ENCODE measurements around the gene ALCAM. TPM values are rescaled to one million over a fixed set of nuclear protein-coding genes. Genes with fewer than 3 reads are reported as not detected.

ALCAM gene
- total RNA-seq, 2 experiments from 2014 or later, result 1.6 to 1.9 TPM

- DNase-seq (no peak), ATAC-seq (ENCODE audit: poor library complexity) (no peak)
- no peak overlapping the region for H3K4me3 Mint-ChIP-seq
- no peak overlapping the region for H3K27ac Mint-ChIP-seq
- Histone ChIP-seq H3K9me3 (ENCODE audit: control insufficient read depth in 1 of 2, insufficient read depth in 1 of 2, low read length in 2 of 2) (no peaks in the 10 kb centered on the region), H3K27me3 (ENCODE audit: control insufficient read depth in 1 of 2, insufficient read depth in 2 of 2, low read length in 2 of 2) (no peaks in the 10 kb centered on the region), H3K4me1 (ENCODE audit: insufficient read depth, low read length) (no peaks in the 10 kb centered on the region), H3K27ac (ENCODE audit: low read depth in 1 of 2, low read length in 2 of 2) (no peak overlapping the region), H3K4me3 (ENCODE audit: low read length) (no peak overlapping the region), H3K36me3 (ENCODE audit: insufficient read depth, low read length) (no peaks in the 10 kb centered on the region)
- H3K4me1 Mint-ChIP-seq (ENCODE audit: low read depth), result peaks cover 4% of the 10 kb centered on the region
- CTCF ChIA-PET, result interaction anchor here (1.1 to 2.5 kb wide), 3 partner anchors 15 to 1091 kb away, joined by 3 to 6 read pairs (median 4); no protein-coding TSS in a partner anchor
- no peaks in the 10 kb centered on the region for H3K27me3 Mint-ChIP-seq
- H3K36me3 Mint-ChIP-seq (ENCODE audit: low read depth), result no peaks in the 10 kb centered on the region
- POLR2A ChIA-PET, result no interaction called here
- TF ChIP-seq CTCF (IDR thresholded peaks at IDR 0.05), result no peak
- intact Hi-C loops (cut with DNase I, micrococcal nuclease), result loop anchor here (2.0 to 10.0 kb wide), 3 partner anchors 923 to 956 kb away; no protein-coding TSS in a partner anchor
- no peaks in the 10 kb centered on the region for H3K9me3 Mint-ChIP-seq
Measured at GRCh38 chr3:105518203-105518602, 151.5 kb downstream of the ALCAM start.

GRCh38 chr3:105518806-105519418 is 152.2 kb downstream of the ALCAM start:
- Histone ChIP-seq H3K9me3 (ENCODE audit: control insufficient read depth in 1 of 2, insufficient read depth in 1 of 2, low read length in 2 of 2) (no peaks in the 10 kb centered on the region), H3K4me3 (ENCODE audit: low read length) (no peak overlapping the region), H3K36me3 (ENCODE audit: insufficient read depth, low read length) (no peaks in the 10 kb centered on the region), H3K27me3 (ENCODE audit: control insufficient read depth in 1 of 2, insufficient read depth in 2 of 2, low read length in 2 of 2) (no peaks in the 10 kb centered on the region), H3K4me1 (ENCODE audit: insufficient read depth, low read length) (no peaks in the 10 kb centered on the region), H3K27ac (ENCODE audit: low read depth in 1 of 2, low read length in 2 of 2) (no peak overlapping the region)
- intact Hi-C loops (cut with DNase I, micrococcal nuclease), result loop anchor here (2.0 to 10.0 kb wide), 3 partner anchors 924 to 957 kb away; no protein-coding TSS in a partner anchor
- Mint-ChIP-seq H3K27me3 (no peaks in the 10 kb centered on the region), H3K36me3 (ENCODE audit: low read depth) (no peaks in the 10 kb centered on the region), H3K27ac (no peak overlapping the region), H3K9me3 (no peaks in the 10 kb centered on the region), H3K4me1 (ENCODE audit: low read depth) (peaks cover 4% of the 10 kb centered on the region), H3K4me3 (no peak overlapping the region)
- ATAC-seq (ENCODE audit: poor library complexity) (peak; percentile 64), DNase-seq (peak in 7 of 14 experiments; percentile 1 to 74 (median 31))
- peak; percentile 81 for TF ChIP-seq CTCF (IDR thresholded peaks at IDR 0.05)
- CTCF ChIA-PET, result interaction anchor here (1.1 to 2.5 kb wide), 2 partner anchors 922 to 1091 kb away, joined by 3 to 6 read pairs; no protein-coding TSS in a partner anchor
- POLR2A ChIA-PET, result no interaction called here

- Histone ChIP-seq H3K4me3 (ENCODE audit: low read length) (no peak overlapping the region), H3K9me3 (ENCODE audit: control insufficient read depth in 1 of 2, insufficient read depth in 1 of 2, low read length in 2 of 2) (no peaks in the 10 kb centered on the region), H3K27ac (ENCODE audit: low read depth in 1 of 2, low read length in 2 of 2) (no peak overlapping the region), H3K4me1 (ENCODE audit: insufficient read depth, low read length) (no peaks in the 10 kb centered on the region), H3K27me3 (ENCODE audit: control insufficient read depth in 1 of 2, insufficient read depth in 2 of 2, low read length in 2 of 2) (no peaks in the 10 kb centered on the region), H3K36me3 (ENCODE audit: insufficient read depth, low read length) (no peaks in the 10 kb centered on the region)
- Mint-ChIP-seq H3K9me3 (no peaks in the 10 kb centered on the region), H3K36me3 (ENCODE audit: low read depth) (no peaks in the 10 kb centered on the region), H3K27me3 (no peaks in the 10 kb centered on the region), H3K27ac (no peak overlapping the region), H3K4me1 (ENCODE audit: low read depth) (peaks cover 8% of the 10 kb centered on the region), H3K4me3 (no peak overlapping the region)
- ChIA-PET POLR2A (no interaction called here), CTCF (no interaction called here)
- ATAC-seq (ENCODE audit: poor library complexity) (no peak), DNase-seq (no peak)
- intact Hi-C loops (cut with DNase I, micrococcal nuclease), result no loop called here
- TF ChIP-seq CTCF (IDR thresholded peaks at IDR 0.05), result no peak
Measured at GRCh38 chr3:105521770-105522169, 155.1 kb downstream of the ALCAM start.
